ENCODE measurements around the gene ASIC2.

DNA sequence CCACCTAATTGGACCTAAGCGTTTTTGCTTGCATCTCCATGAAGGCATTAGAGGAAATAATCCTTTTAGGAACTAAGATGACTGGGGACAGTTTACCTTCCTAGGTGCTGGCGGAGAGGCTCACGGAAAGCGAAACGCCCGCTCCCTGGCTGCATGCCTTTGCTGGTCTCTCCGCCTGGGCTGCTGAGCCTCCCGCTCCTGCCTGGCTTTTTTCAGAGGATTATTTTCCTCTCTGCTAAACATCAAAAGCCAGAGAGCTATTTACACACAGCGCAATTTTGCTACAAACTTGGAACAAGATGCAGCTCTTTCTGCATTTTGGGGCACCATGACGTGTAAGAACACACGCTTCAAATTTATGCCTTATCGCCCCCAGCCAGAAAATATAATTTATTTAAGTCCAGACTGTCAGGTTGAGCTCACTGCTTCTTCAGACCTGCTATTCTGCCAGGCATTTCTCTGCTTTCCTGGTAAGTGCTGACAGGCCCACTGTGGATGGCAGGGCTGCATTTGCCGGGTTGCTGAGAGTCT lies 177.0 kb downstream of the ASIC2 start:
- TF ChIP-seq, protein P1, sequence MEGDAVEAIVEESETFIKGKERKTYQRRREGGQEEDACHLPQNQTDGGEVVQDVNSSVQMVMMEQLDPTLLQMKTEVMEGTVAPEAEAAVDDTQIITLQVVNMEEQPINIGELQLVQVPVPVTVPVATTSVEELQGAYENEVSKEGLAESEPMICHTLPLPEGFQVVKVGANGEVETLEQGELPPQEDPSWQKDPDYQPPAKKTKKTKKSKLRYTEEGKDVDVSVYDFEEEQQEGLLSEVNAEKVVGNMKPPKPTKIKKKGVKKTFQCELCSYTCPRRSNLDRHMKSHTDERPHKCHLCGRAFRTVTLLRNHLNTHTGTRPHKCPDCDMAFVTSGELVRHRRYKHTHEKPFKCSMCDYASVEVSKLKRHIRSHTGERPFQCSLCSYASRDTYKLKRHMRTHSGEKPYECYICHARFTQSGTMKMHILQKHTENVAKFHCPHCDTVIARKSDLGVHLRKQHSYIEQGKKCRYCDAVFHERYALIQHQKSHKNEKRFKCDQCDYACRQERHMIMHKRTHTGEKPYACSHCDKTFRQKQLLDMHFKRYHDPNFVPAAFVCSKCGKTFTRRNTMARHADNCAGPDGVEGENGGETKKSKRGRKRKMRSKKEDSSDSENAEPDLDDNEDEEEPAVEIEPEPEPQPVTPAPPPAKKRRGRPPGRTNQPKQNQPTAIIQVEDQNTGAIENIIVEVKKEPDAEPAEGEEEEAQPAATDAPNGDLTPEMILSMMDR (IDR thresholded peaks at IDR 0.05) = no peak
- no peak for TF ChIP-seq EZH2 (IDR thresholded peaks at IDR 0.05; ENCODE audit: borderline replicate concordance, insufficient read depth, low read depth, low read length, poor library complexity, severe bottlenecking)
